Gastrocnemius medialis (tissue), 4 donors: ENCODE results near the gene KASH5.

Experiments
- POLR2A ChIP-seq, 2 donors: fragments of 450-650 bp; IDR thresholded peaks; one replicate each; pipeline ENCODE4 v1.6.1; 2017; ENCODE audit warnings: antibody characterized with exemption in 2 of 2, mild to moderate bottlenecking in 2 of 2, moderate library complexity in 2 of 2
- TF ChIP-seq, protein P1 (sequence below), 5 experiments: fragments of 450-650 bp in 3 of 5; fragments of 200-600 bp in 2 of 5; sonication (generic) in 2 of 5; IDR thresholded peaks in 4 of 5; conservative IDR thresholded peaks in 1 of 5; 1 replicate in 4 of 5; 2 replicates in 1 of 5; pipeline ENCODE4 v1.5.1; 2016 to 2019; ENCODE audit warnings: antibody characterized with exemption in 5 of 5, mild to moderate bottlenecking in 3 of 5, moderate library complexity in 3 of 5

DNA sequence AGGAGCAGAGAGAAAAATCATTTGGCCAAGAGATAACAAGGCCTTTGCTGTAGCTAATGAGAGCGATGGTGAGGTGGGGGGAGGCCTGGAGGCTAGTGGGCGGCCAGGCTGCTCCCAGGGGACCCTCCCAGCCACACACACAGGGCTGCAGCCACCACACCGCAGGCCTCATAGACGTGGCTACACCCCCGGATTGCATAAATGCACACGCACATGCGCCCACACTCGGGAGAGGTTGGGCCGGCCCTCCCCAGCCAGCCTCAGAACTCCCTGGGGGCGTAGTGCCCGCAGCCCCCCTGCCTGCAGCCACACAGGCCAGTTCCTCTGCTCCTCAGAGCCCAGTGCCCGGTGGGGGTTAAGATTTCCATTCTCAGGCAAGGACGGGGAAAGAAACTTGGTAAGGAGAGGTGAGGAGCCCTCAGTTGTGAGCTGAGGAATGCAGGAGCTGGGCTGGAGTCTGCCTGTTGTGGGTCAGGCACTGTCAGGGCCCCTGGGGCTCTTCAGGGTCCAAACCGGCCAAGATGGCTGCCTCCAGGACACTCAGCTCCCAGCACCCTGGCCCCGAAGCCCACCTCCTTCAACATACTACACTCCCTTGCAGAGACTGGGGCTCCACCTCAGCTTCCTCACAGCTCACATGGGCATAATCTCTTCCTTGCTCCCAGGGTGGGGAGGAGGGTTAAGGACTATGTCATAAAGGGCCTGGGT, 27.2 kb downstream of the KASH5 start:
- TF ChIP-seq, protein P1, sequence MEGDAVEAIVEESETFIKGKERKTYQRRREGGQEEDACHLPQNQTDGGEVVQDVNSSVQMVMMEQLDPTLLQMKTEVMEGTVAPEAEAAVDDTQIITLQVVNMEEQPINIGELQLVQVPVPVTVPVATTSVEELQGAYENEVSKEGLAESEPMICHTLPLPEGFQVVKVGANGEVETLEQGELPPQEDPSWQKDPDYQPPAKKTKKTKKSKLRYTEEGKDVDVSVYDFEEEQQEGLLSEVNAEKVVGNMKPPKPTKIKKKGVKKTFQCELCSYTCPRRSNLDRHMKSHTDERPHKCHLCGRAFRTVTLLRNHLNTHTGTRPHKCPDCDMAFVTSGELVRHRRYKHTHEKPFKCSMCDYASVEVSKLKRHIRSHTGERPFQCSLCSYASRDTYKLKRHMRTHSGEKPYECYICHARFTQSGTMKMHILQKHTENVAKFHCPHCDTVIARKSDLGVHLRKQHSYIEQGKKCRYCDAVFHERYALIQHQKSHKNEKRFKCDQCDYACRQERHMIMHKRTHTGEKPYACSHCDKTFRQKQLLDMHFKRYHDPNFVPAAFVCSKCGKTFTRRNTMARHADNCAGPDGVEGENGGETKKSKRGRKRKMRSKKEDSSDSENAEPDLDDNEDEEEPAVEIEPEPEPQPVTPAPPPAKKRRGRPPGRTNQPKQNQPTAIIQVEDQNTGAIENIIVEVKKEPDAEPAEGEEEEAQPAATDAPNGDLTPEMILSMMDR (IDR thresholded peaks at IDR 0.05 in 4 of 5, conservative IDR thresholded peaks at IDR 0.05 in 1 of 5): no peak
- TF ChIP-seq POLR2A (IDR thresholded peaks at IDR 0.05): no peak
